Dendritic cell treated with granulocyte-macrophage colony-stimulating factor and Interleukin-4, amounts not matched to agents 40 ng/mL and 50 ng/mL, for 4 days (primary cell): ENCODE results near the gene CMTM4.
"Not testable (repeated sequence)": the region's sequence is repeated elsewhere in the genome, so short reads cannot be mapped to it uniquely, and the experiment has no call there.

ENCODE experiments used
- H3K27ac Mint-ChIP-seq: one replicate; pipeline ENCODE4 v1.8.0; 2022; ENCODE audit warnings: mild to moderate bottlenecking, mixed read lengths
- H3K27me3 Mint-ChIP-seq: one replicate; pipeline ENCODE4 v1.8.0; 2022; ENCODE audit warnings: mild to moderate bottlenecking, mixed read lengths
- H3K36me3 Mint-ChIP-seq: one replicate; pipeline ENCODE4 v1.8.0; 2022; ENCODE audit warnings: low read depth, mixed read lengths
- H3K4me1 Mint-ChIP-seq: one replicate; pipeline ENCODE4 v1.8.0; 2022; ENCODE audit warnings: low read depth, mixed read lengths
- H3K4me3 Mint-ChIP-seq: one replicate; pipeline ENCODE4 v1.8.0; 2022; ENCODE audit warnings: mild to moderate bottlenecking, moderate library complexity, mixed read lengths
- H3K9me3 Mint-ChIP-seq: one replicate; pipeline ENCODE4 v1.8.0; 2022; ENCODE audit warnings: mixed read lengths
- intact Hi-C: fragments of 100-400 bp; cut with micrococcal nuclease; formaldehyde crosslinking; loops from one replicate; pipeline ENCODE4 v1.15.0; 2022

CMTM4 gene

DNA sequence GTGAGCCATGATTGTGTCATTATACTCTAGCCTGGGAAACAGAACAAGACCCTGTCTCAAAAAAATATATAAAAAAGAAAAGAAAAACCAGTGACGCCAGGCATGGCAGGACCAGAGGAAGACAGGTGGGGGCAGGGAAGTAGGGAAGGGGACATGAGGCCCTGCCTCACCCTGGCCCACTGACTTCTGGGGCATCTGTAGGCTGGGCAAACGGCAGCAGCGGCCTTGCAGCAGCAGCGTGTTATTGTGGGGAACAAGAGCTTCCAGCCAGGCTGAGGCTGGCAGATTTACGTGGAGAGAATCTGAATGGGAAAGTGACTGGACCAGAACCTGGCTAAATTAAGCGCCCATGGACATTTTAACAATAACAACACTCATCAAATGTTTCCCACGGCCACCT lies 19.4 kb downstream of the CMTM4 start:
- Mint-ChIP-seq H3K9me3 (no peaks in the 10 kb centered on the region), H3K27me3 (no peaks in the 10 kb centered on the region), H3K36me3 (peaks cover 7% of the 10 kb centered on the region), H3K4me3 (no peak overlapping the region), H3K4me1 (no peaks in the 10 kb centered on the region), H3K27ac (no peak overlapping the region)
- intact Hi-C loops, result no loop called here

DNA sequence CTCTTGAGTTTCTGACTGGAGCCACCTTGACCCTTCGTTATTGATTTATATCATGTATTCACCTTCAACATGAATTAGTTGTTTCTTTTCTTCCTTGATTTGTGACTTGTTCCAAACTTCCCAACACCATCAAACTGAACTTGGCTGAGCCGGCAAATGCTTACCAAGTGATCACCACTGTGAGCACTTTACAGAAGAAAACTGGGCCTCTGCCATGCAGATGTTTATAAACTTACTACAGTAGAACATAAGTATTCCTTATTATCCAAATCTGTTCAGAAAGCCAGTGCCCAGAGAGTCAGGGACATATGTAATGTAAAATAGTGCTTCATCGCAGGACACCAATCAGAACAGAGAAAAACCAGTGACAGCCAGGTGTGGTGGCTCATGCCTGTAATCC lies 19.9 kb downstream of the CMTM4 start:
- H3K9me3 Mint-ChIP-seq, result no peaks in the 10 kb centered on the region
- peaks cover 7% of the 10 kb centered on the region for H3K36me3 Mint-ChIP-seq
- H3K27me3 Mint-ChIP-seq, result no peaks in the 10 kb centered on the region
- no peaks in the 10 kb centered on the region for H3K4me1 Mint-ChIP-seq
- intact Hi-C loops, result no loop called here
- H3K27ac Mint-ChIP-seq, result no peak overlapping the region
- no peak overlapping the region for H3K4me3 Mint-ChIP-seq

DNA sequence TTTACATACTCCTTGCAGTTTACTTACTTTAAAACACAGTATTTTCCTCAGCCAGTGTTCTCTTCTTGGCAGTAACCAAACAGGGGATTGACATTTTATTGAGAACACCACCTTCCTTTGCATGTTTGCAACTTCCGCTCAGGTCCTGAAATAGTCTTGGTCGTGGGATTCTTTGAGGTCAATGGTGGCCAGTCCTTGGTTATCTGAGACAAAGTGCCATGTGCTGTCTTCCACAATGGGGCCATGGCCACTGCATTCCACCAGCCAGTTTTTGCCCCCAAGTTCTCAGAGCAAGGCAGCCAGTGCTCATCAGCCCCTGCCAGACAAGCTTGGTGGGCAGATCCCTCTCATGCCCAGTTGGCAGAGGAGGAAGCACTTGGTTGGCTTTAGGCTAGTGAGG lies 22.9 kb downstream of the CMTM4 start:
- intact Hi-C loops, result no loop called here
- H3K9me3 Mint-ChIP-seq, result no peaks in the 10 kb centered on the region
- H3K27ac Mint-ChIP-seq, result no peak overlapping the region
- H3K4me1 Mint-ChIP-seq, result no peaks in the 10 kb centered on the region
- H3K36me3 Mint-ChIP-seq, result no peaks in the 10 kb centered on the region
- H3K27me3 Mint-ChIP-seq, result no peaks in the 10 kb centered on the region
- no peak overlapping the region for H3K4me3 Mint-ChIP-seq

DNA sequence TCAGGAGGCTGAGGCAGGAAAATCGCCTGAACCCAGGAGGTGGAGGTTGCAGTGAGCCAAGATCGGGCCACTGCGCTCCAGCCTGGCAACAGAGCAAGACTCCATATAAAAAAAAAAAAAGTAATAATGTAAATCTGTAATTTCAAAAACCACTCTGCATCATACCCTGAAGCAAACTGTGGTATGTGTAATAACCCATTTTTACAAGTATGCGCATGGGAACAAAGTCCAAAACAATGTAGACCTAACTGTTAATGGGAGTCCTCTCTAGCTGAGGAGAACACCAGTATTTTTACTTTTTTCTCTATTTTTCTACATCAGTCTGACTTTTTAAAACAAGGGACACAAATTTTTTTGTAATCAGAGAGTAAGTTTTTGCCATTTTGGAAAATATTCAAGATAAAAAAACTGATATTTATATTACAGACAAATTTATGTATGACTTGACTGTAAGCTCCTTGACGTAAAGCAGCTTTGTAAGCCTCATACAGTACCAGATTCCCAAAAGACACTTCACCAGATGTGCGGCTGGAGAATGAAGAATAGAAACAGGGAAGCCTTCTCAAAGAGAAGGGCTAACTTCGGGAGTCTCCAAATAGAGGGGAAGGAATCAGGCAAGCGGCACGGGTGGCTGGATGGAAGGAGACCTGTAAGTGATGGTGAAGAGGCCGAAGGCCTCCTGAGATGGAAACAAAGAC lies 25.7 kb downstream of the CMTM4 start:
- Mint-ChIP-seq H3K9me3 (no peaks in the 10 kb centered on the region), H3K36me3 (no peaks in the 10 kb centered on the region), H3K4me3 (no peak overlapping the region), H3K27ac (no peak overlapping the region), H3K27me3 (no peaks in the 10 kb centered on the region), H3K4me1 (no peaks in the 10 kb centered on the region)
- intact Hi-C loops, result no loop called here

DNA sequence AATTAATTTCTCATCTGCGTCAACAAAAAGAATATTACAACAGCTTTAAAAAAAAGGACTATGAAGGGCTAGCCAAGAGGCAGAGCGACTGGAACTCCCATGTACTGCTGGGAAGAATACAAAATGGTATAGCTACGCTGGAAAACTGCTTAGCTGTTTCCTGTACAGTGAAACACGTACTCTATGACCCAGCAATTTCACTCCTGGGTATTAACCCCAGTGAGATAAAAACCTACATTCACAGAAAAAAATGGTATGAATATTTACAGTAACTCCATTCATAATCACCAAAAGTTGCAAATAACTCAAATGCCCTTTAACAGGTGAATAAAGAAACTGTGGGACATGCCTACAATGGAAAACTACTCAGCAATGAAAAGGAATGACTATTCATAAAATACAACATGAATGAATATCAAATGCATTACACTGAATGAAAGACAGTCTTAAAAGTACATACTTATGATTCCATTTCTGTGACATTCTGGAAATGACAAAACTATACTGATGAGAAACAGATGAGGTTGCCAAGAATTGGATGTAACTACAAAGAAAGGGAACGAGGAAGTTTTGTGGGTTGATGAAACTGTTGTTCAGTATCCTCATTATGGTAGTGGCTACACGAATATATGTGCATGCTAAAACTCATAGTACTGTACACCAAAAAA lies 27.6 kb downstream of the CMTM4 start:
- intact Hi-C loops, result no loop called here
- H3K4me1 Mint-ChIP-seq, result no peaks in the 10 kb centered on the region
- no peaks in the 10 kb centered on the region for H3K9me3 Mint-ChIP-seq
- no peaks in the 10 kb centered on the region for H3K27me3 Mint-ChIP-seq
- no peaks in the 10 kb centered on the region for H3K36me3 Mint-ChIP-seq
- no peak overlapping the region for H3K4me3 Mint-ChIP-seq
- H3K27ac Mint-ChIP-seq, result no peak overlapping the region

DNA sequence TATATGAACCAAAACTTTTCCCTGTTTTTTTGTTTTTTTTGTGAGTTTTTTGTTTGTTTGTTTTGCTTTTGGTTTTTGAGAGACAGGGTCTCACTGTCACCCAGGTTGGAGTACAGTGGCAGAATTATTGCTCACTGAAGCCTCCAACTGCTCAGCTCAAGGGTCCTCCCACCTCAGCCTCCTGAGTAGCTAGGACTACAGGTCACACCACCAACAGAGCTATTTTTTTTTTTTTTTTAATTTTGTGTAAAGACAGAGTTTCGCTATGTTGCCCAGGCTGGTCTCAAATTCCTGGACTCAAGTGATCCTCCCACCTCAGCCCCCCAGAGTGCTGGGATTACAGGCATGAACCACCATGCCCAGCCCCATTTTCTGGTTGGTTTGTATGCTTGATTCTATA lies 28.6 kb downstream of the CMTM4 start:
- Mint-ChIP-seq H3K9me3 (no peaks in the 10 kb centered on the region), H3K4me1 (peaks cover 1% of the 10 kb centered on the region), H3K36me3 (no peaks in the 10 kb centered on the region), H3K27ac (no peak overlapping the region), H3K27me3 (no peaks in the 10 kb centered on the region), H3K4me3 (no peak overlapping the region)
- intact Hi-C loops, result no loop called here

DNA sequence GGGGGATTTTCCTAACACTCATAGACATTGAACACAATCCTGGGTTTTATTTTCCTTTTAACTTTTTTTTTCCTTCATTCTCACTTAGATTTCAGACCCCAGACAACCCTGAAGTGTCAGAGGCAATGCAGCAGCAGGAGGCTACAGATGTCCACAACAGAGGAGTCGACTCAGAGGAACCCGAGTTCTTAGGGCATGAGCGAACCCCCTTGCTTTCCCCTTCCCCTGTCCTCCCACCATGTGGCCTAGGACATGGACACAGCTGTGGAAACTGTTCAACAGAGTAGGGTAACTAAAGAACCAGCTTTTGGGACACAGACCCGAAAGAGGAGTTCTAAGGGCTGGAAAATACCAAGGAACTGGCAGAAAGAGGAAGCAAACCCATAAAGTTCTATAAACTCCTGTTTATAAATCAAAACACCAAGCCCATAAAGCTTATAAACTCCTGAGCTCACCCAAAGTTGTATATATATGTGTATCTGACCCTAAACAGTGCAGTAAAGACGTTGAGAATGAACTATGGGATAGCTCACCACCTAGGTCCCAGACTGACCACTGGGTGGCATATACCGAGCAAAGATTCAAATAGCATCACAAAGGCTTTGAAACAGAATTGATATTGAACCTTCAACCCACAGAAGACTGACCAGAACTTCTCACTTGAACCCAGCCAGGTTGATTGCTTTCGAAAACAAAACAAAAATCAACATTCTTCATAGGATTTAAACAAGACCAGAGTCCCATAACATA lies 33.9 kb downstream of the CMTM4 start:
- Mint-ChIP-seq H3K4me3 (no peak overlapping the region), H3K27ac (peak overlapping the region; percentile 25), H3K4me1 (peaks cover 39% of the 10 kb centered on the region), H3K9me3 (no peaks in the 10 kb centered on the region), H3K27me3 (no peaks in the 10 kb centered on the region), H3K36me3 (no peaks in the 10 kb centered on the region)
- intact Hi-C loops, result loop anchor here (5.0 kb wide), 1 partner anchor 35 kb away; the partner anchor contains the start of gene CMTM4

DNA sequence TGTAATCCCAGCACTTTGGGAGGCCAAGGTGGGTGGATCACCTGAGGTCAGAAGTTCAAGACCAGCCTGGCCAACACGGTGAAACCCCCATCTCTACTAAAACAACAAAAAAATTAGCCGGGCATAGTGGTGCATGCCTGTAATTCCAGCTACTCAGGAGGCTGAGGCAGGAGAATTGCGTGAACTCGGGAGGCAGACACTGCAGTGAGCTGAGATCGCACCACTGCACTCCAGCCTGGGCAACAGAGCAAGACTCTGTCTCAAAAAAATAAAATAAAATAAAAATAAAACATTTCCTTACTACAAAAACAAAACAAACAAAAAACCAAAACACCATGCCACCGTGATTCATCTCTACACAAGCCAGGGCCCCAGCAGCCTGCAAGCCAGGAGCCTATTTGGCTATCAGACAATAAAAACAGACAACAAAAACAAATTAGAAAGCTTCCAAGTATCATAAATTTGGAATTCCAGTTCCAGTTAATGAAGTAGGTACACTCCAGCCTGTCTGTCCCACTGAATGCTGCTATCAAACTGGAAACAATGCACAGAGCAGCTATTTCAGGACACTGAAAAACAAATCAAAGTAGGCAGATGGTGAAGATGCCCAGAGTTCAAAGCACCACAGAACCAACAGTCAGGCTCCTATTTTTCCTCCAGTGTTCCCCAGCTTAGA lies 34.7 kb downstream of the CMTM4 start:
- not testable (repeated sequence) for H3K36me3 Mint-ChIP-seq, H3K9me3 Mint-ChIP-seq, H3K4me3 Mint-ChIP-seq, H3K27me3 Mint-ChIP-seq
- H3K27ac Mint-ChIP-seq, result peak overlapping the region; percentile 25
- intact Hi-C loops, result loop anchor here (5.0 kb wide), 1 partner anchor 35 kb away; the partner anchor contains the start of gene CMTM4
- H3K4me1 Mint-ChIP-seq, result peaks cover 41% of the 10 kb centered on the region

DNA sequence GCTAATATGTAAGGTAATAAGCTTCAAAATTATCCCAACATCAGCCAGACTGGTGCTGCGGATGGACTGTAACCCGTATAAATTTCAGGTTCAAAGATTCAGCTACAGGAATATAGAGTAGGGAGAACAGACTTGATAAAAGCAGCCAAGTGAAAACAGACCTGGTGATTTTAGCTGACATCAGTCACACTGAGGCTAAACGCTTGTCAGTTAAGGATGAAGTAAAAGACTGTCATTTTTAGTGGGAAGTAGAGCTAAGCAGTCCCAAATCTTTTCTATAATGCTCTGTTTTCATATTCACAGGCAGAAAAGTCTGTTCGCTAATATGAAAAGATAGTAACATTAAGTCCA lies 35.4 kb downstream of the CMTM4 start:
- Mint-ChIP-seq H3K36me3 (no peaks in the 10 kb centered on the region), H3K27me3 (no peaks in the 10 kb centered on the region), H3K27ac (peak overlapping the region; percentile 45), H3K9me3 (no peaks in the 10 kb centered on the region), H3K4me1 (peaks cover 45% of the 10 kb centered on the region), H3K4me3 (no peak overlapping the region)
- intact Hi-C loops, result loop anchor here (5.0 kb wide), 1 partner anchor 36 kb away; the partner anchor contains the start of gene CMTM4

DNA sequence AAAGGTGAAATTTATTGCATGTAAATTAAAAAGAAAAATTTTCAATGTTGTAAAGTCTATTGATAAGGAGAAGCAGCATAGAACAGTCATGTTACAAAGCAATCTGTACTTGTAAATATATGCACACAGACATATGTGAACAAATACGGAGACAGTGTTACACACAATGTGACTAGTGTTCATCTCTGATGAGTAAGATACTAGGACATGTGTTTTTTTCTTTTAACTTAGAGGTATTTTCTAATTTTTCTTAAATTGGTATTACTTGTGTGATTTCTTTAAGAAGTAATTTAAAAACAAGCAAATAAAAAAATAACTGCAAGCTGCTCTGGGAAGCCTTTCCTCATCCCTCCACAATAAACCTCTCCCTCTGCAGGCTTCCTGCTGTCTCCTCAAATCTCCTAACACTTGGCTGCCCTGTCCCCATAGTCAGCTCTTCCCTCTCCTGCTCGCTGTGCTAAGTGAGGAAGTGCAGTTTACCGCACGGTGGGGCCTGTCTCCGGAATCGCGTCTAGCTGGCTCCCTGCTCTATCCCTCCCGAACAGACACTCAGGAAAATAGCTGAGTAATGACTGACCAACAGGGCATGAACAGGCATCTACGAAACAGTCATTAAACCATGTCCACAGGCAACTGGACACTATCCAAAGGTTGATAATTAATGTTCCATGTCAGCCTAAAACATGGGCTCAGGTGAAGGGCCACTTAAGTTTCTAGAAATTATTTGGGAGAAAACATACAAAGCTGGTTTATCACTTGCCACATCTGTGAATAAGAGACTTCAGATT lies 35.9 kb downstream of the CMTM4 start:
- Mint-ChIP-seq H3K9me3 (no peaks in the 10 kb centered on the region), H3K36me3 (no peaks in the 10 kb centered on the region), H3K27ac (peak overlapping the region; percentile 45), H3K4me1 (peaks cover 45% of the 10 kb centered on the region), H3K27me3 (no peaks in the 10 kb centered on the region), H3K4me3 (no peak overlapping the region)
- intact Hi-C loops, result loop anchor here (5.0 kb wide), 1 partner anchor 37 kb away; the partner anchor contains the start of gene CMTM4

DNA sequence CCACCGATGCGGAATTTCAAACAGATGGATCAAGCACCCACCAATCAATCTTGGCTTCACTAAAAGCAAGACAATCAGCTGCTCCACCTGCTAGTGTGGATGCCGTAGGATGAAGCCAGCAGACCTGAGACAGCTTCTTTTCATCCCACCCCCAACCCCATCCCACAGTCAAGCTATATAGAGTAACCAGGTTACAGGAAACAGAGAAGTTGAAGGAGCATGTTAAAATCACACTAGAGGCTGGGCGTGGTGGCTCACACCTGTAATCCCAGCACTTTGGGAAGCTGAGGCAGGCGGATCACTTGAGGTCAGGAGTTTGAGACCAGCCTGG lies 37.7 kb downstream of the CMTM4 start:
- intact Hi-C loops, result no loop called here
- no peak overlapping the region for H3K27ac Mint-ChIP-seq
- H3K27me3 Mint-ChIP-seq, result no peaks in the 10 kb centered on the region
- peaks cover 53% of the 10 kb centered on the region for H3K4me1 Mint-ChIP-seq
- no peak overlapping the region for H3K4me3 Mint-ChIP-seq
- no peaks in the 10 kb centered on the region for H3K9me3 Mint-ChIP-seq
- no peaks in the 10 kb centered on the region for H3K36me3 Mint-ChIP-seq

DNA sequence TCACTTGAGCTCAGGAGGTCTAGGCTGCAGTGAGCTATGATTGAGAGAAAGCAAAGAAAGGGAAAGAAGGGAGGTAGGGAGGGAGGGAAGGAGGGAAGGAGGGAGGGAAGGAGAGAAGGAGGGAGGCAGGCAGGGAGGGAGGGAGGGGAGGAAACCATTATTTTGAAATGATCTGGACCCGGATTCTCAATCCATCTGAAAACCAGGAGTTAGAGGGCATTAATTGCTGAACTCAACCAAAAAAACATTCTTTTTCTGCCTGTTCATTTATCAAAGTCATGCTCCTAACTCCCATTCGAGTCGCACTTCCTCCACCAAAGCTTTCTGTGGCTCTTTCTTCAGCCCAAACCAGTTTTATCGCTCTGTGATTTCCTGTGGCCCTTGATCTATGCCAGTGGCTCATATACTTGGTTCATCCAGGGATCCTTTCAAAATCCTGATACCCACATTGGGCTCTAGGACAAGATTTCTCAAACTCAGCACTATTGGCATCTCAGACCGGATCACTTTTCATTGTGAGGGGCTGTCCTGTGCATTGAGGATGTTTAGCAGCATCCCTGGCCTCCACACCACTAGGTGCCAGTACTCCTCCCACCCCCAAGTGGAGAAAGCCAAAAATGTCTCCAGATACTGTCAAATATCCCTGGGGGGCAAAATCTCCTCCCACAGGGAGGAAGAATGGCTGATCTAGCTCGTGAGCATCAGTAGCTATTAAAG lies 38.2 kb downstream of the CMTM4 start:
- Mint-ChIP-seq H3K27me3 (no peaks in the 10 kb centered on the region), H3K4me1 (peaks cover 56% of the 10 kb centered on the region), H3K27ac (no peak overlapping the region), H3K9me3 (no peaks in the 10 kb centered on the region), H3K4me3 (no peak overlapping the region), H3K36me3 (no peaks in the 10 kb centered on the region)
- intact Hi-C loops, result no loop called here

DNA sequence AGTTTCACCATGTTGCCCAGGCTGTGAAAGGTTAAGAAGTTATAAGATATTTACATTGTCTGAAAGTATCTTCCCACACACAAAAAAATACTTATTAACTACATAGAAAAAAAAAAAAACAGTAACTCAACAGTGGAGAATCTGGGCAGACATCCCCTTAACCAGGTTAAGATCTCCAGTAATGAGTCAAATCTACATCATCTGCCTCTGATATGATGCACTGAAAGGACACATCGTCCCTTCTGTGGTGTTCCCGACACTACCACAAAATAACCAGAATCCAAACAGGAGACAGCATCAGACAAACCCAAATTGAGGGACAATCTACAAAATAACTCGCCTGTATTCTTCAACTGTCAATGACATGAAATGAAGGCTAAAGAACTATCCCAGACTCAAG lies 40.0 kb downstream of the CMTM4 start:
- Mint-ChIP-seq H3K9me3 (no peaks in the 10 kb centered on the region), H3K27ac (peak overlapping the region; percentile 26), H3K27me3 (no peaks in the 10 kb centered on the region), H3K4me1 (peaks cover 57% of the 10 kb centered on the region), H3K4me3 (no peak overlapping the region), H3K36me3 (no peaks in the 10 kb centered on the region)
- intact Hi-C loops, result no loop called here
